IMR-90 (cell line): ENCODE measurements around the gene TPCN1. TPM values are rescaled to one million over a fixed set of nuclear protein-coding genes. Genes with fewer than 3 reads are reported as not detected.

Experiments
- ATAC-seq: fragments of 200-7000 bp; cut with Tn5 transposase; 2 replicates; pipeline ENCODE4 v1.9.1; 2020; ENCODE audit warnings: low read depth, mild to moderate bottlenecking, moderate library complexity
- BruUV-seq: library from RNA; stranded (reverse); fragments of 400-500 nt; replicated peaks from 2 replicates; lab custom pipeline; 2021; lab: Mats Ljungman, UMichigan
- CTCF ChIA-PET: fragments of 300-600 bp; formaldehyde crosslinking; extraction: SDS; loops from one replicate; lab custom pipeline; 2021; ENCODE audit warnings: antibody characterized with exemption; lab: Yijun Ruan, JAX
- POLR2A ChIA-PET: fragments of 300-600 bp; sonication (Branson Sonifier 250); formaldehyde crosslinking; loops from one replicate; lab custom pipeline; 2022; ENCODE audit warnings: antibody characterized with exemption; ENCODE audit not compliant: unreplicated experiment; lab: Charles Lee
- DNase-seq: peaks from one replicate; pipeline ENCODE4 v3.0.0; 2013
- H2AFZ ChIP-seq: replicated peaks from 2 replicates; pipeline ENCODE3; 2013; ENCODE audit warnings: low read length, mild to moderate bottlenecking; ENCODE audit not compliant: poor library complexity
- H2AK5ac ChIP-seq: 2 replicates; pipeline ENCODE4 v1.6.1; 2013; ENCODE audit warnings: low read depth, low read length, inconsistent platforms
- H2AK9ac ChIP-seq: replicated peaks from 2 replicates; pipeline ENCODE3; 2013; ENCODE audit warnings: mild to moderate bottlenecking, low read depth, low read length, moderate library complexity; ENCODE audit not compliant: poor library complexity
- H2BK120ac ChIP-seq: 2 replicates; pipeline ENCODE4 v1.6.1; 2013; ENCODE audit warnings: low read depth, low read length, inconsistent platforms
- H2BK15ac ChIP-seq: 3 replicates; pipeline ENCODE4 v1.6.1; 2013; ENCODE audit warnings: low read depth, low read length, inconsistent platforms
- H2BK20ac ChIP-seq: 2 replicates; pipeline ENCODE4 v1.6.1; 2013; ENCODE audit warnings: low read depth, mild to moderate bottlenecking, inconsistent platforms, low read length, moderate library complexity
- H2BK5ac ChIP-seq: 2 replicates; pipeline ENCODE4 v1.6.1; 2013; ENCODE audit warnings: mild to moderate bottlenecking, low read depth, low read length, inconsistent platforms; ENCODE audit not compliant: poor library complexity, severe bottlenecking
- H3K14ac ChIP-seq: replicated peaks from 2 replicates; pipeline ENCODE4 v1.6.1; 2013; ENCODE audit warnings: low read depth, low read length, inconsistent platforms
- H3K18ac ChIP-seq: 2 replicates; pipeline ENCODE4 v1.6.1; 2013; ENCODE audit warnings: low read depth, low read length, control low read depth
- H3K23ac ChIP-seq: 2 replicates; pipeline ENCODE4 v1.6.1; 2013; ENCODE audit warnings: low read depth, low read length, inconsistent platforms
- H3K27ac ChIP-seq: 2 replicates; pipeline ENCODE4 v1.5.1; 2013; ENCODE audit warnings: mild to moderate bottlenecking, control low read depth, low read length; ENCODE audit not compliant: insufficient read depth
- H3K27me3 ChIP-seq: 2 replicates; pipeline ENCODE4 v1.6.1; 2013; ENCODE audit warnings: low read length; ENCODE audit not compliant: control insufficient read depth, insufficient read depth
- H3K36me3 ChIP-seq: 2 replicates; pipeline ENCODE4 v1.6.1; 2013; ENCODE audit warnings: low read length, mixed read lengths; ENCODE audit not compliant: control insufficient read depth, insufficient read depth
- H3K4ac ChIP-seq: 2 replicates; pipeline ENCODE4 v1.6.1; 2013; ENCODE audit warnings: low read depth, low read length, inconsistent platforms
- H3K4me1 ChIP-seq: 2 replicates; pipeline ENCODE4 v1.6.1; 2013; ENCODE audit warnings: low read length, mixed read lengths; ENCODE audit not compliant: control insufficient read depth, insufficient read depth
- H3K4me2 ChIP-seq: 2 replicates; pipeline ENCODE4 v1.6.1; 2013; ENCODE audit warnings: low read depth, mild to moderate bottlenecking, control low read depth, low read length, moderate library complexity
- H3K4me3 ChIP-seq: 2 replicates; pipeline ENCODE4 v1.5.1; 2013; ENCODE audit warnings: low read depth, mild to moderate bottlenecking, control low read depth, low read length, moderate library complexity; ENCODE audit not compliant: insufficient read depth
- H3K56ac ChIP-seq: 2 replicates; pipeline ENCODE4 v1.6.1; 2013; ENCODE audit warnings: low read length, inconsistent platforms; ENCODE audit not compliant: insufficient read depth; ENCODE audit errors: extremely low read depth
- H3K79me1 ChIP-seq, 2 experiments: 2 replicates each; pipeline ENCODE4 v1.6.1; 2013; ENCODE audit warnings: low read length in 2 of 2, inconsistent platforms in 1 of 2, low read depth in 1 of 2
- H3K9ac ChIP-seq: 2 replicates; pipeline ENCODE4 v1.6.1; 2013; ENCODE audit warnings: low read depth, low read length, control low read depth
- H3K9me1 ChIP-seq: 2 replicates; pipeline ENCODE4 v1.6.1; 2013; ENCODE audit warnings: low read length, inconsistent platforms; ENCODE audit not compliant: insufficient read depth
- H3K9me3 ChIP-seq: 2 replicates; pipeline ENCODE4 v1.6.1; 2013; ENCODE audit warnings: low read length; ENCODE audit not compliant: control insufficient read depth, insufficient read depth
- H4K20me1 ChIP-seq: 2 replicates; pipeline ENCODE4 v1.6.1; 2013; ENCODE audit warnings: low read length, inconsistent platforms; ENCODE audit not compliant: insufficient read depth
- H4K5ac ChIP-seq: 2 replicates; pipeline ENCODE4 v1.6.1; 2013; ENCODE audit warnings: mild to moderate bottlenecking, low read depth, low read length, control low read depth
- H4K8ac ChIP-seq, 2 experiments: 2 replicates each; pipeline ENCODE4 v1.6.1; 2013; ENCODE audit warnings: low read depth in 2 of 2, low read length in 2 of 2, control low read depth in 1 of 2, inconsistent platforms in 1 of 2
- H4K91ac ChIP-seq: 2 replicates; pipeline ENCODE4 v1.6.1; 2013; ENCODE audit warnings: low read depth, low read length, inconsistent platforms; ENCODE audit not compliant: insufficient read depth
- BHLHE40 ChIP-seq: fragments of 150-350 bp; IDR thresholded peaks from 2 replicates; pipeline ENCODE4 v1.6.1; 2016; ENCODE audit warnings: mild to moderate bottlenecking, low read depth, low read length
- CEBPB ChIP-seq: IDR thresholded peaks from 2 replicates; pipeline ENCODE4 v1.6.1; 2012; ENCODE audit warnings: low read depth, low read length, improper control_type of control experiment
- CHD1 ChIP-seq: IDR thresholded peaks from 2 replicates; pipeline ENCODE4 v1.6.1; 2012; ENCODE audit warnings: low read depth, low read length, improper control_type of control experiment
- ELK1 ChIP-seq: fragments of 150-350 bp; IDR thresholded peaks from 2 replicates; pipeline ENCODE4 v1.6.1; 2016; ENCODE audit warnings: low read depth, mild to moderate bottlenecking, low read length, moderate library complexity, borderline replicate concordance
- FOS ChIP-seq: fragments of 150-350 bp; IDR thresholded peaks from 2 replicates; pipeline ENCODE4 v1.6.1; 2016; ENCODE audit warnings: low read depth, low read length
- MAFK ChIP-seq: IDR thresholded peaks from 2 replicates; pipeline ENCODE4 v1.6.1; 2012; ENCODE audit warnings: low read depth, low read length, improper control_type of control experiment
- MAZ ChIP-seq: IDR thresholded peaks from 2 replicates; pipeline ENCODE4 v1.6.1; 2012; ENCODE audit warnings: low read depth, mild to moderate bottlenecking, low read length, improper control_type of control experiment, moderate library complexity, borderline replicate concordance
- MXI1 ChIP-seq: IDR thresholded peaks from 2 replicates; pipeline ENCODE4 v1.6.1; 2012; ENCODE audit warnings: low read depth, mild to moderate bottlenecking, low read length, moderate library complexity, borderline replicate concordance
- NFE2L2 ChIP-seq: fragments of 150-350 bp; IDR thresholded peaks from 2 replicates; pipeline ENCODE4 v1.6.1; 2016; ENCODE audit warnings: low read depth, mild to moderate bottlenecking, low read length
- POLR2A ChIP-seq: IDR thresholded peaks from 2 replicates; pipeline ENCODE4 v1.6.1; 2012; ENCODE audit warnings: mild to moderate bottlenecking, low read depth, low read length
- RAD21 ChIP-seq: IDR thresholded peaks from 2 replicates; pipeline ENCODE4 v1.6.1; 2012; ENCODE audit warnings: low read length, improper control_type of control experiment
- RCOR1 ChIP-seq: IDR thresholded peaks from 2 replicates; pipeline ENCODE4 v1.6.1; 2012; ENCODE audit warnings: mild to moderate bottlenecking, low read length, improper control_type of control experiment; ENCODE audit not compliant: insufficient replicate concordance
- SMC3 ChIP-seq: fragments of 150-350 bp; IDR thresholded peaks from 2 replicates; pipeline ENCODE4 v1.6.1; 2016; ENCODE audit warnings: low read depth, mild to moderate bottlenecking, antibody characterized with exemption, low read length, moderate library complexity
- USF2 ChIP-seq: fragments of 150-350 bp; IDR thresholded peaks from 2 replicates; pipeline ENCODE4 v1.6.1; 2017; ENCODE audit warnings: mild to moderate bottlenecking, antibody characterized with exemption, low read length, low read depth
- WGBS, 2 experiments: methylation state at CpG; one replicate each; pipeline versions ENCODE4 v1.1.5 to v1.1.7; 2013; ENCODE audit warnings: missing lambda C conversion rate in 2 of 2; ENCODE audit not compliant: insufficient read length in 1 of 2; ENCODE audit errors: extremely low coverage in 2 of 2; 5-methylcytosine and 5-hydroxymethylcytosine counted together
- dilution Hi-C: fragments of 300-500 bp; cut with HindIII; formaldehyde crosslinking; loops from one replicate; pipeline ENCODE4 v1.14.3; 2018; ENCODE audit warnings: low sequenced_read_pairs; ENCODE audit not compliant: unreplicated experiment
- in situ Hi-C: fragments of 300-500 bp; cut with MboI; formaldehyde crosslinking; loops from 3 replicates; pipeline ENCODE4 v1.14.3; 2019; ENCODE audit warnings: low sequenced_read_pairs, inconsistent platforms, mixed read lengths
- intact Hi-C: fragments of 100-400 bp; cut with micrococcal nuclease; formaldehyde crosslinking; loops from 2 replicates; pipeline ENCODE4 v1.10.0; 2022
- polyA plus RNA-seq, 3 experiments: library from polyadenylated mRNA; depleted of rRNA; stranded (reverse); fragments of >200 nt; gene quantifications; 2 replicates each; pipeline ENCODE4 v1.2.3, GENCODE V29; 2012; ENCODE audit warnings: low replicate concordance in 1 of 3
- total RNA-seq: library from RNA; depleted of rRNA; stranded (reverse); fragments of >200 nt; gene quantifications from 2 replicates; pipeline ENCODE4 v1.2.3, GENCODE V29; 2012

TPCN1 gene
- total and polyA plus RNA-seq, 2 of the 4 experiments (the other 2 are of a cell fraction) = 2.0 to 13.2 TPM

- Histone ChIP-seq H2BK20ac (peak overlapping the region; percentile 99), H3K23ac (peak overlapping the region; percentile 94), H4K5ac (peak overlapping the region; percentile 41; the same call in 1 of the 2 replicates), H3K9me1 (peaks cover 28% of the 10 kb centered on the region), H2BK120ac (peak overlapping the region; percentile 98), H3K56ac (peak overlapping the region; percentile 75), H2AK9ac (peak overlapping the region; percentile 97), H3K9me3 (no peaks in the 10 kb centered on the region), H2BK5ac (peak overlapping the region; percentile 59), H4K20me1 (no peaks in the 10 kb centered on the region), H4K91ac (peak overlapping the region; percentile 86), H3K4me3 (no peak overlapping the region), H3K27ac (peak overlapping the region; percentile 70), H3K27me3 (no peaks in the 10 kb centered on the region), H2AFZ (peak overlapping the region; percentile 96), H3K18ac (peak overlapping the region; percentile 70), H3K14ac (peak overlapping the region; percentile 90), H3K4ac (peak overlapping the region; percentile 95), H3K79me1 (no peaks in the 10 kb centered on the region), H2BK15ac (peak overlapping the region; percentile 67; the same call in 2 of the 3 replicates), H4K8ac (peak overlapping the region; percentile 6 to 94), H3K4me2 (peak overlapping the region; percentile 77), H2AK5ac (peak overlapping the region; percentile 89), H3K36me3 (peaks cover 5% of the 10 kb centered on the region; the same call in 1 of the 2 replicates), H3K9ac (peak overlapping the region; percentile 25; the same call in 1 of the 2 replicates), H3K4me1 (peaks cover 14% of the 10 kb centered on the region)
- 51% methylated on average over 7 of the region's 12 CpGs; no CpG with 5 or more reads in 1 of the 2 experiments for WGBS, 2 experiments
- ChIA-PET CTCF (interaction anchor here (0.7 to 1.7 kb wide), 2 partner anchors 15 to 50 kb away, joined by 3 to 5 read pairs; no protein-coding TSS in a partner anchor), POLR2A (no interaction called here)
- in situ Hi-C loops (no loop called here), dilution Hi-C loops (no loop called here), intact Hi-C loops (no loop called here)
- DNase-seq = peak; percentile 83
- BruUV-seq = no TSS peak
- ATAC-seq = peak; percentile 96
- peak; percentile 86 for TF ChIP-seq USF2
- peak; percentile 13; the same call in 1 of the 2 replicates for TF ChIP-seq NFE2L2
- TF ChIP-seq MAZ = no peak
- peak; percentile 99 for TF ChIP-seq CEBPB
- TF ChIP-seq RAD21 = no peak
- TF ChIP-seq POLR2A = no peak
- no peak for TF ChIP-seq RCOR1
- TF ChIP-seq MAFK = no peak
- TF ChIP-seq FOS = peak; percentile 18; the same call in 1 of the 2 replicates
- no peak for TF ChIP-seq SMC3
- no peak for TF ChIP-seq BHLHE40
- TF ChIP-seq ELK1 = no peak
- no peak for TF ChIP-seq CHD1
- TF ChIP-seq MXI1 = no peak
Observed at GRCh38 chr12:113271853-113272561, 50.7 kb downstream of the TPCN1 start.
